GM20431 (cell line): ENCODE results near the gene CDH12.

Experiments
- in situ Hi-C: fragments of 300-500 bp; cut with MseI, MboI; formaldehyde crosslinking; loops from one replicate; pipeline ENCODE4 v1.15.0; 2020; ENCODE audit warnings: low sequenced_read_pairs; ENCODE audit not compliant: unreplicated experiment

The CDH12 gene

GRCh38 chr5:22495016-22495720 is 358.0 kb downstream of the CDH12 start:
- in situ Hi-C loops: no loop called here

DNA sequence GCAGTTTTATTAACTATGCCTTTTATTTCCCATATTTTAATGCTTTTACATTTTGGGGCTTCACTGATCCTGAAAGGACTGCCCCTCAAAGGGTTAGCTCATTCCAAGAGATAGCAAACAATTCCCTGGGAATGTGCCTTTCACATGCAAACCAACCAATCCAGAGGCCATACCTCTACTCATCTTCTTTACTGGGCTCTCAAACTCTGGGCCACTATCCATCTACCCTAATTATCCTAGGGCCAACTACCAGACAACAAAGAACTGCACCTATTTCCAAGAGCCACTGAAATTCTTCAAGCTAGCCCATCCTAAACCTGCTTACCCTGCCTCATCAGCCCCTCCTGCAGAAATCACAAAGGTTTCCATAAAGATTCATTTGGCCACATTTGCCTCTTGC is 364.7 kb downstream of the CDH12 start:
- in situ Hi-C loops: no loop called here

GRCh38 chr5:22480305-22480704 is 372.8 kb downstream of the CDH12 start:
- in situ Hi-C loops: no loop called here

DNA sequence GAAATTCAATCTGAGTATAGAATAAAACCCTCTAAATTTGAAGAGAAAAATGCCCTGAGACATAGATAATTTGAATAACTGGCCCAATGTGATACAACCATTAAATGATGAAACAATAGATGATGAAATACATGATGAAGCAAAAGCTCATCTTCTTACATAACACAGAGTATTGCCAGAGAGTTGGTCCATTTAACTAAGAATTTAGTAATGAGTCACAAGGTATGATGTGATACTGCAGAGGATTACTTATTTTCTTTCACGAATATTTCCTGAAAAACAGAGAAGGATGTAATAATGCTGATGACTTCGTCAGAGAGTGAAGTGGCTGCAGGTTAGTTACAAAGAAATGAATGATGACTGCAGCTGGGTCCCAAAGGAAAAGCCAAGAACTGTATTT is 379.3 kb downstream of the CDH12 start:
- in situ Hi-C loops: no loop called here

- in situ Hi-C loops: no loop called here
These were observed 382.0 kb downstream of the CDH12 start for GRCh38 chr5:22471154-22471553.

DNA sequence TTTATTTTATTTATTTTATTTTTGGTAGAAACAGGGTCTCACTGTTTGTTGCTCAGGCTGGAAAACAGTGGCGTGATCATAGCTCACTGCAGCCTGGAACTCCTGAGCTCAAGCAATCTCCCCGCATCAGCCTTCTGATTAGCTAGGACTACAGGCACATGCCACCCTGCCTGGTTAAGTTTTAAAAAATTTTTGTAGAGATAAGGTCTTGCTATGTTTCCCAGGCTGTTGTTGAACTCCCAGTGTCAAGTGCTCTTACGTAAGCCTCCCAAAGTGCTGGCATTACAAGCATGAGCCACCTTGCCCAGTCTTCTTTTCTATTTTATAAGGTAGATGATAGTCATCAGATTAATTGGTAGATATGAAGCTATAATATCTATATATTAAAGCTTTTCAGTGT is 382.7 kb downstream of the CDH12 start:
- in situ Hi-C loops: no loop called here

DNA sequence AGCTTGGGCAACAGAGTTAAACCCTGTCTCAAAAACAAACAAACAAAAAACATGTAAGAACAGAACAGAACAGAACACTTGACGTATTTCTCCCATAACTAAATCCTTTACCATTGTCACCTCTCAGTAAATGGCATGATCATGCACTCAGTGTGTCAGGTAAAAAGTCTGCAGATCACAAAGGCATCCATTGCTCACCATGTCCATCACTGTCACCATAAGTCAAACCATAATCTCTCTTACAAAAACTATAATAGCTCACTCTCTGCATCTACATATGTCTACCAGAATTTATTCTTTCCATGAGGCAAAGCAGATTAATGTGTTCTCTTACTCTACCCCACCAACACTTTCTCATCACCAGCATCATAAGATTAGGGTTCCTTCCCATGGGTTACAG is 387.5 kb downstream of the CDH12 start:
- in situ Hi-C loops: no loop called here

- in situ Hi-C loops: no loop called here
These were observed 388.0 kb downstream of the CDH12 start for GRCh38 chr5:22465177-22465576.

DNA sequence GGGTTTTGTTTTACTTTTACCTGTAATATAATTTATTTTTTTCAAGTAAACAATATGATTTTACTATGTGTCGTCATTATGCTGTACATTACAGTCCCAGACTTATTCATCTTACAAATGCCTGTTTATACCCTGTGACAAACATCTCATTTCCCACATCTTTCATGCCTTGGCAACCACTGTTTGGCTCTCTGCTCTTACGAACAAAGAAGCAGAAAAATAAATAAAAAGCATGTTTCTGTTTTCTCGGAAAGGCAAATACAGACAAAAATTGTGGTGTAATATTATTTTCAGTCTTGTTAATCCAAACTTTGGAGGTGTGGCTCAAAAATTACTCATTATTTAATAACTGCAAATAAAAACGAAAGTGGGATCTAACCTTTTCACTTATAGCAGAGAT is 393.0 kb downstream of the CDH12 start:
- in situ Hi-C loops: no loop called here

- in situ Hi-C loops: no loop called here
These were observed 420.2 kb downstream of the CDH12 start for GRCh38 chr5:22432905-22433304.

DNA sequence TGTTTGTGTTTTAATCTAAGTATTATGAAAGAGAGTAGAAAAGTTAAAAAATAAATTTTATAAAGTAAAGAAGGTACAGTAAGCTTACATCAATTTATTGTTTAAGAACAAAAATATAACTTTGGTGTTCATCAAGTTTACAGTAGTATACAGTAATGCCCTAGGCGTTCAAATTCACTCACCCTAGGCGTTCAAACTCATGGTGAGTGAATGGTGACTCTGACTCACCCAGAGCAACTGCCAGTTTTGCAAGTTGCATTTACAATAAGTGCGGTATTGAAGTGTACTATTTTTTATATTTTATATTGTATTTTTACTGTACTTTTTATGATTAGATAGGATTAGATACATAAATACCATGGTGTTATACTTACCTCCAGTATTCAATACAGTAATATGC is 421.3 kb downstream of the CDH12 start:
- in situ Hi-C loops: no loop called here

- in situ Hi-C loops: no loop called here
These were observed 421.7 kb downstream of the CDH12 start for GRCh38 chr5:22431406-22431805.

- in situ Hi-C loops: no loop called here
These were observed 441.4 kb downstream of the CDH12 start for GRCh38 chr5:22411554-22412349.

- in situ Hi-C loops: no loop called here
These were observed 461.2 kb downstream of the CDH12 start for GRCh38 chr5:22391956-22392355.

- in situ Hi-C loops: no loop called here
These were observed 462.3 kb downstream of the CDH12 start for GRCh38 chr5:22390888-22391287.

GRCh38 chr5:22372826-22373660 is 480.1 kb downstream of the CDH12 start:
- in situ Hi-C loops: no loop called here

DNA sequence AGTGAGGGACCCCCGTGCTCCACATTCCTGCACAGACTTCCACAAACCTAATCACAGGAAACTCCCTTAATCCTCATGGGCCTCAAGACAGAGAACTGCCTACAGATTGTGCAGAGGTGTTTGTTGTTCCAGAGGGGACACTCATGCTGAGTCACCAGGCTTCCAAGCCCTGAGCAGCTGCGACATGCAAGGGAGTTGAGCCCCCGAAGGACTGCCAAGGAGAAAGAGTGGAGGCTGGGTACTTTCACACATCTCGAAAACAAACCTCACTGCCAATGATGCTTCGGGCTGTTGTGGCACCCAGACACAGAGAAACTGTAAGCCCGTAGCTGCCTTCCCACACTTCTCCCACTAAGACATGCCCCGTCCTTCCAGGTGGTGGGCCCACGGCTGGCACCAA is 480.8 kb downstream of the CDH12 start:
- in situ Hi-C loops: no loop called here

DNA sequence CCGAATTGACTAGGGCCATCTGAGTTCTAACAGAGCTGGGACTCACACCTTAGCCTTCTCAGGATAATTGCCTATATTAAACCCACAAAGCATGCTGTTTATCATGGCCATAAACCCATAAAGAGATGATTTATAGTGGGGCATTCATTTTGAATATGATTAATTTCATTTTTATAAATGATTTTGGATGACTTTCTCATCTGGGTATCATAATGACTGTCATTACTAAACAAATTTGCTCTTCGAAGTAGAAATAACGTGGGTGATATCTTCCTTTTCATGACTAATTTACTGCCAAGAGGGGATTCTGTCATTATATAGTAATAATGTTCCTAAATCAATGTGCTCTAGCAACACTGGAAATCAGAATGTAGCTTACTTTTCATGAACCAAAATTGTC is 498.2 kb downstream of the CDH12 start:
- in situ Hi-C loops: no loop called here

- in situ Hi-C loops: no loop called here
These were observed 500.7 kb downstream of the CDH12 start for GRCh38 chr5:22352493-22352892.

- in situ Hi-C loops: no loop called here
These were observed 502.0 kb downstream of the CDH12 start for GRCh38 chr5:22351178-22351577.

GRCh38 chr5:22348027-22348426 is 505.1 kb downstream of the CDH12 start:
- in situ Hi-C loops: no loop called here
